ENCODE results near the gene PDE4D. TPM values are rescaled to one million over a fixed set of nuclear protein-coding genes. Genes with fewer than 3 reads are reported as not detected.

Gene PDE4D
- total RNA-seq, 1 experiment from 2014 or later: 6.5 TPM

DNA sequence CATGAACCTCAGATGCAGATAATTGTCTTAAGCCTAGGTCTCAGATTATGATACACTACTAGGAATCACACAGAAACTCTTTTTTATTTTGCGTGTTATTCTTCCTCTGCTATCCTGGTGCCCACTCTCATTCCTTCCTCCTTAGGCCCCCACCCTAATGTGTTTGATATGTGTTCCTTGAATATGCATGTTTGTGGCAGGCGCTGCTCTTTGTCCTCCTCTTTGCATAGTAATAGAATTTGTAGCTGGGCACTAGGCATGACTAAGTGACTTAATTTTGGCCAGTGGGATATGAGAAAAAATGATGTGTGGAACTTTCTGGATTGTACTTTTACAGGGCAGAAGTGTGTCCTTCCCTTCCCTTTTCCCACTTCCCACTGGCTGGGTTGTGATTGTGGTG, 965.6 kb downstream of the PDE4D start:
- no peaks in the 10 kb centered on the region for H3K4me1 ChIP-seq (ENCODE audit: insufficient read depth, low read length, poor library complexity, severe bottlenecking)
- CTCF ChIA-PET: no interaction called here
- DNase-seq (ENCODE audit: low spot score): no peak
- BruUV-seq (replicated peaks): no TSS peak
- no peaks in the 10 kb centered on the region for H3K9me3 ChIP-seq (ENCODE audit: low read depth, low read length, poor library complexity, severe bottlenecking)
- TF ChIP-seq CTCF (conservative IDR thresholded peaks at IDR 0.05; ENCODE audit: low read depth, low read length): no peak
- no peak for TF ChIP-seq EZH2 (IDR thresholded peaks at IDR 0.05; ENCODE audit: borderline replicate concordance, low read depth, low read length, poor library complexity, severe bottlenecking)
- peaks cover 8% of the 10 kb centered on the region for H3K27me3 ChIP-seq (replicated peaks; ENCODE audit: insufficient read depth, low read depth, low read length, poor library complexity)
- POLR2A ChIA-PET (ENCODE audit: low non-redundant PET): no interaction called here
- no peaks in the 10 kb centered on the region for H3K36me3 ChIP-seq (ENCODE audit: insufficient read depth, low read length, poor library complexity, severe bottlenecking)
- no peak overlapping the region for H3K27ac ChIP-seq (ENCODE audit: low read depth, low read length, poor library complexity, severe bottlenecking)
- H3K4me3 ChIP-seq (ENCODE audit: low read depth, low read length, poor library complexity, severe bottlenecking): no peak overlapping the region
- intact Hi-C loops (cut with micrococcal nuclease; ENCODE audit: unreplicated experiment): no loop called here

GRCh38 chr5:58927181-58927580, 966.3 kb downstream of the PDE4D start:
- H3K4me1 ChIP-seq (ENCODE audit: insufficient read depth, low read length, poor library complexity, severe bottlenecking): no peaks in the 10 kb centered on the region
- H3K4me3 ChIP-seq (ENCODE audit: low read depth, low read length, poor library complexity, severe bottlenecking): no peak overlapping the region
- H3K27ac ChIP-seq (ENCODE audit: low read depth, low read length, poor library complexity, severe bottlenecking): no peak overlapping the region
- TF ChIP-seq EZH2 (IDR thresholded peaks at IDR 0.05; ENCODE audit: borderline replicate concordance, low read depth, low read length, poor library complexity, severe bottlenecking) (no peak), CTCF (conservative IDR thresholded peaks at IDR 0.05; ENCODE audit: low read depth, low read length) (no peak)
- ChIA-PET CTCF (no interaction called here), POLR2A (ENCODE audit: low non-redundant PET) (no interaction called here)
- no peaks in the 10 kb centered on the region for H3K36me3 ChIP-seq (ENCODE audit: insufficient read depth, low read length, poor library complexity, severe bottlenecking)
- no TSS peak for BruUV-seq (replicated peaks)
- DNase-seq (ENCODE audit: low spot score): no peak
- H3K9me3 ChIP-seq (ENCODE audit: low read depth, low read length, poor library complexity, severe bottlenecking): no peaks in the 10 kb centered on the region
- peaks cover 8% of the 10 kb centered on the region for H3K27me3 ChIP-seq (replicated peaks; ENCODE audit: insufficient read depth, low read depth, low read length, poor library complexity)
- intact Hi-C loops (cut with micrococcal nuclease; ENCODE audit: unreplicated experiment): no loop called here

DNA sequence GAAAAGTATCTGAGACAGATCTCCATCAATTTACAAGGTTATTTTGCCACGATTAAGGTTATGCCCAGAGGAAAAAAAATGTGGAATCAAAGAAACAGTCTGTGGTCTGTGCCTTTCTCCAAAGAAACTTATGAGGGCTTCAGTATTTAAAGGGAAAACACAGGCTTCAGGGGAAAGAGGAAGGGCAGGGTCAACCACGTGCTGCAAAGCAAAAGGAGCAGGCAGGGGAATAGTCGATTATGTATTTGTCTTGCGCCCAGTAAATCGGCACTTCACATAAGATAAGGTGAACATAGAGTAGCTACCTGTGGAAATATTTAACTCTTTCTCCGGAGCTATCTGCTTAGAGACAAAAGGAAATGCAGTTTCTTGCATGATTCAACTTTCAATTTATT, 967.0 kb downstream of the PDE4D start:
- BruUV-seq (replicated peaks): no TSS peak
- POLR2A ChIA-PET (ENCODE audit: low non-redundant PET): no interaction called here
- DNase-seq (ENCODE audit: low spot score): no peak
- Histone ChIP-seq H3K4me3 (ENCODE audit: low read depth, low read length, poor library complexity, severe bottlenecking) (no peak overlapping the region), H3K36me3 (ENCODE audit: insufficient read depth, low read length, poor library complexity, severe bottlenecking) (no peaks in the 10 kb centered on the region), H3K9me3 (ENCODE audit: low read depth, low read length, poor library complexity, severe bottlenecking) (no peaks in the 10 kb centered on the region), H3K27me3 (replicated peaks; ENCODE audit: insufficient read depth, low read depth, low read length, poor library complexity) (peaks cover 8% of the 10 kb centered on the region), H3K4me1 (ENCODE audit: insufficient read depth, low read length, poor library complexity, severe bottlenecking) (no peaks in the 10 kb centered on the region), H3K27ac (ENCODE audit: low read depth, low read length, poor library complexity, severe bottlenecking) (no peak overlapping the region)
- TF ChIP-seq CTCF (conservative IDR thresholded peaks at IDR 0.05; ENCODE audit: low read depth, low read length) (no peak), EZH2 (IDR thresholded peaks at IDR 0.05; ENCODE audit: borderline replicate concordance, low read depth, low read length, poor library complexity, severe bottlenecking) (no peak)
- CTCF ChIA-PET: no interaction called here
- intact Hi-C loops (cut with micrococcal nuclease; ENCODE audit: unreplicated experiment): no loop called here
